Tibial nerve (tissue), 4 donors: ENCODE measurements around the gene SMIM7. TPM values are rescaled to one million over a fixed set of nuclear protein-coding genes. Genes with fewer than 3 reads are reported as not detected.

Experiments
- DNase-seq, 2 donors: peaks; one replicate each; pipeline ENCODE4 v3.0.0-alpha.2; 2019; ENCODE audit warnings: low spot score in 2 of 2
- H3K27ac ChIP-seq, 4 donors: fragments of 200-600 bp; sonication (generic) in 3 of 4; one replicate each; pipeline ENCODE4 v1.5.1; 2017 to 2019; ENCODE audit warnings: mild to moderate bottlenecking in 1 of 4
- H3K27me3 ChIP-seq, 2 donors: fragments of 200-600 bp; sonication (generic) in 1 of 2; one replicate each; pipeline versions ENCODE4 v1.5.1 to v1.6.0; 2017 to 2019
- H3K36me3 ChIP-seq, 3 donors: fragments of 200-600 bp; sonication (generic); one replicate each; pipeline ENCODE4 v1.5.1; 2018 to 2019
- H3K4me1 ChIP-seq, 4 donors: fragments of 200-600 bp; sonication (generic) in 3 of 4; one replicate each; pipeline ENCODE4 v1.5.1; 2017 to 2019
- H3K4me3 ChIP-seq, 4 donors: fragments of 200-600 bp; sonication (generic) in 3 of 4; one replicate each; pipeline ENCODE4 v1.5.1; 2017 to 2019; ENCODE audit warnings: mild to moderate bottlenecking in 1 of 4, moderate library complexity in 1 of 4
- H3K9me3 ChIP-seq, 4 donors: fragments of 200-600 bp; sonication (generic) in 3 of 4; one replicate each; pipeline ENCODE4 v1.5.1; 2017 to 2019
- EP300 ChIP-seq, 2 donors: sonication (generic); formaldehyde crosslinking; IDR thresholded peaks; one replicate each; pipeline ENCODE4 v1.6.1; 2017; ENCODE audit warnings: antibody characterized with exemption in 2 of 2, mild to moderate bottlenecking in 1 of 2
- POLR2A ChIP-seq, 2 donors: fragments of 450-650 bp; IDR thresholded peaks; one replicate each; pipeline ENCODE4 v1.6.1; 2017; ENCODE audit warnings: antibody characterized with exemption in 2 of 2, mild to moderate bottlenecking in 2 of 2, moderate library complexity in 2 of 2
- WGBS, 2 donors: methylation state at CpG; one replicate each; pipeline ENCODE4 v1.1.5; 2018; 5-methylcytosine and 5-hydroxymethylcytosine counted together
- total RNA-seq, 4 donors: library from RNA; depleted of rRNA; stranded (reverse); fragments of >200 nt; gene quantifications; one replicate each; pipeline ENCODE4 v1.1.0, GENCODE V29; 2016
- TF ChIP-seq, protein P1 (sequence below), 5 experiments: fragments of 200-600 bp in 3 of 5; fragments of 450-650 bp in 2 of 5; sonication (generic) in 3 of 5; IDR thresholded peaks; one replicate each; pipeline ENCODE4 v1.5.1; 2016 to 2019; ENCODE audit warnings: antibody characterized with exemption in 5 of 5, mild to moderate bottlenecking in 3 of 5, moderate library complexity in 2 of 5

Gene SMIM7
- total RNA-seq, 4 donors from 2014 or later, result 105 to 175 (median 132) TPM

- whole genome bisulfite sequencing, 2 donors, result 44 to 50% methylated on average over 3 of the region's 3 CpGs
- H3K4me1 ChIP-seq, result peaks cover 0 to 89% (median 32%) of the 10 kb centered on the region in 4 donors
- TF ChIP-seq, protein P1, sequence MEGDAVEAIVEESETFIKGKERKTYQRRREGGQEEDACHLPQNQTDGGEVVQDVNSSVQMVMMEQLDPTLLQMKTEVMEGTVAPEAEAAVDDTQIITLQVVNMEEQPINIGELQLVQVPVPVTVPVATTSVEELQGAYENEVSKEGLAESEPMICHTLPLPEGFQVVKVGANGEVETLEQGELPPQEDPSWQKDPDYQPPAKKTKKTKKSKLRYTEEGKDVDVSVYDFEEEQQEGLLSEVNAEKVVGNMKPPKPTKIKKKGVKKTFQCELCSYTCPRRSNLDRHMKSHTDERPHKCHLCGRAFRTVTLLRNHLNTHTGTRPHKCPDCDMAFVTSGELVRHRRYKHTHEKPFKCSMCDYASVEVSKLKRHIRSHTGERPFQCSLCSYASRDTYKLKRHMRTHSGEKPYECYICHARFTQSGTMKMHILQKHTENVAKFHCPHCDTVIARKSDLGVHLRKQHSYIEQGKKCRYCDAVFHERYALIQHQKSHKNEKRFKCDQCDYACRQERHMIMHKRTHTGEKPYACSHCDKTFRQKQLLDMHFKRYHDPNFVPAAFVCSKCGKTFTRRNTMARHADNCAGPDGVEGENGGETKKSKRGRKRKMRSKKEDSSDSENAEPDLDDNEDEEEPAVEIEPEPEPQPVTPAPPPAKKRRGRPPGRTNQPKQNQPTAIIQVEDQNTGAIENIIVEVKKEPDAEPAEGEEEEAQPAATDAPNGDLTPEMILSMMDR (IDR thresholded peaks at IDR 0.05), result no peak
- peak in 1 of 2 donors; percentile 54 for TF ChIP-seq EP300 (IDR thresholded peaks at IDR 0.05)
- H3K36me3 ChIP-seq, result no peaks in the 10 kb centered on the region
- no peaks in the 10 kb centered on the region for H3K27me3 ChIP-seq
- no peak overlapping the region for H3K4me3 ChIP-seq
- H3K27ac ChIP-seq, result peak overlapping the region in 2 of 4 donors; percentile 61 to 62
- H3K9me3 ChIP-seq, result no peaks in the 10 kb centered on the region
- no peak for DNase-seq
These were observed 47.3 kb downstream of the SMIM7 start for GRCh38 chr19:16612636-16613035.

DNA sequence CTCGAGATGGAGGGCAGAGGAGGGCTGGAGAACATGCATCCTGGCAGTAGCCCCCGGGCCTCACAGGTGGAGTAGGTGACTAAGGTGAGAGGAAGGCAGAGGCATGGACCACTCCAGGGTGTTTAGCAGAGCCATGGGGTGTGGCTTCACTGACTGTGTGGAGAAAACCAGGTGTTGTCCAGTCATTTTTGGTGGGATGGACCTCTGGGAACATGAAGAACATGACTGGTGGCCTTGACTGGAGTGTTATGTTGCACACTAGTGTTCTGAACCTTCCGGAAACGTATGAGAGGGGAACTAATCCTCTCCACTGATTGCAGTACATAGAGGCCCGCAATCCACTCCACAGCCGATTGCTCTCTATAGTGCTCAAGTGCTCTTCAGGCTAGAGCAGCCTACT, 48.8 kb downstream of the SMIM7 start:
- no peaks in the 10 kb centered on the region for H3K9me3 ChIP-seq
- WGBS, 2 donors, result 92% methylated on average over 6 of the region's 6 CpGs
- DNase-seq, result no peak
- peaks cover 0 to 91% (median 40%) of the 10 kb centered on the region in 4 donors for H3K4me1 ChIP-seq
- TF ChIP-seq, protein P1 (IDR thresholded peaks at IDR 0.05), result no peak
- TF ChIP-seq EP300 (IDR thresholded peaks at IDR 0.05), result no peak
- TF ChIP-seq POLR2A (IDR thresholded peaks at IDR 0.05), result no peak
- H3K4me3 ChIP-seq, result no peak overlapping the region
- H3K36me3 ChIP-seq, result no peaks in the 10 kb centered on the region
- peak overlapping the region in 1 of 4 donors; percentile 15 for H3K27ac ChIP-seq
- no peaks in the 10 kb centered on the region for H3K27me3 ChIP-seq

GRCh38 chr19:16609511-16610200, 50.3 kb downstream of the SMIM7 start:
- TF ChIP-seq POLR2A (IDR thresholded peaks at IDR 0.05) (no peak), EP300 (IDR thresholded peaks at IDR 0.05) (no peak)
- TF ChIP-seq, protein P1 (IDR thresholded peaks at IDR 0.05), result no peak
- DNase-seq, result no peak
- Histone ChIP-seq H3K4me1 (peaks cover 0 to 94% (median 46%) of the 10 kb centered on the region in 4 donors), H3K36me3 (no peaks in the 10 kb centered on the region), H3K9me3 (no peaks in the 10 kb centered on the region), H3K27me3 (no peaks in the 10 kb centered on the region), H3K4me3 (no peak overlapping the region), H3K27ac (peak overlapping the region in 1 of 4 donors; percentile 85)
- WGBS, 2 donors, result 65 to 66% methylated on average over 5 of the region's 5 CpGs

GRCh38 chr19:16608290-16608739, 51.6 kb downstream of the SMIM7 start:
- Histone ChIP-seq H3K36me3 (no peaks in the 10 kb centered on the region), H3K27ac (peak overlapping the region; percentile 32 to 96 (median 82)), H3K27me3 (no peaks in the 10 kb centered on the region), H3K4me1 (peaks cover 0 to 95% (median 46%) of the 10 kb centered on the region in 4 donors), H3K4me3 (no peak overlapping the region), H3K9me3 (no peaks in the 10 kb centered on the region)
- peak in 1 of 2 donors; percentile 84 for DNase-seq
- WGBS, 2 donors, result 66 to 81% methylated on average over 1 of the region's 1 CpG
- no peak for TF ChIP-seq POLR2A (IDR thresholded peaks at IDR 0.05)
- TF ChIP-seq EP300 (IDR thresholded peaks at IDR 0.05), result peak; percentile 57 to 95

DNA sequence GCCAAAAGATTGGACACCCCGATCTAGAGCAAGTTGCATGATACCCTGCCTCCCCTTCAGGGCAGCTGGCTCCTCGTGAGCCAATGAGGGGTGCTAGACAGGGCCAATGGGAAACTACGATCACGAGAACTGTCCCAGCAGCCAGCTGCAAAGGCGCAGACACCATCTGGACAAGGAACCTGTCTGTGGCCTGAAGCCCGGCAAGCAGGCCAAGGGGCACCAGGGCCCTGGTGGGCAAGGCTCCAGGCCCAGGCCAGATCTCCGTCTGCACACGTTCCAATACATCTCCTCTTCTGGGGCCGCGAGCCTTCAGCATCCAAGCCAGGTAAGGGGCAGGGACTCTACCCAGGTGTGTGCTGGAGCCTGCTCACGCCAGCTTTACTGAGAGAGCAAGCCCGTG, 52.1 kb downstream of the SMIM7 start:
- Histone ChIP-seq H3K9me3 (no peaks in the 10 kb centered on the region), H3K36me3 (no peaks in the 10 kb centered on the region), H3K4me1 (peaks cover 0 to 95% (median 43%) of the 10 kb centered on the region in 4 donors), H3K27me3 (no peaks in the 10 kb centered on the region), H3K27ac (peak overlapping the region; percentile 32 to 96 (median 82)), H3K4me3 (no peak overlapping the region)
- no peak for TF ChIP-seq EP300 (IDR thresholded peaks at IDR 0.05)
- no peak for TF ChIP-seq POLR2A (IDR thresholded peaks at IDR 0.05)
- DNase-seq, result no peak
- 84 to 85% methylated on average over 10 to 12 of the region's 12 CpGs for WGBS, 2 donors

DNA sequence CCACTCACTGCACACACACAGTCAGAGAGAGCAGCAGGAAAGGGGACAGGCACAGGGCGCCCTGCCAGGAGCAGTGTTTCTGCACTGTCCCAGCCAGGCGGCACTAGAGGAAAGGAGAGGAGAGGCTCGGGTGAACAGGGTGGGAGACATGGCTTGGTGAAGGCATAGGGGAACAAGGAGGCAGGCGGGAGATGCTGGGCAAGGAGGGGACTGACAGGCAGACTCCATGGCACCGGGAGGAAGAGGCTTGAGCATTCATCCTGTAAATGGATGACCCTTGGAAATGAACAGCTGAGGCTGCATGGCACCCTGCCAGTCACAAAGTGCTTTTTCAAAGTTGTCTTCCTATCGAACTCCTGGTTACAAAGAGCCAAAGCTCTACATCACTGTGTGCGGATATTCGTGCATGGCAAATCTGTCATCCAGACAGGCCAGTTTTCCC, 54.4 kb downstream of the SMIM7 start:
- TF ChIP-seq, protein P1 (IDR thresholded peaks at IDR 0.05), result no peak
- Histone ChIP-seq H3K36me3 (no peaks in the 10 kb centered on the region), H3K4me3 (no peak overlapping the region), H3K4me1 (peaks cover 0 to 92% (median 35%) of the 10 kb centered on the region in 4 donors), H3K27me3 (no peaks in the 10 kb centered on the region), H3K27ac (peak overlapping the region in 2 of 4 donors; percentile 43 to 52), H3K9me3 (no peaks in the 10 kb centered on the region)
- no peak for DNase-seq
- 64% methylated on average over 8 of the region's 8 CpGs for WGBS, 2 donors
